Iris pigment epithelial cell (primary cell): ENCODE measurements around the gene GIPR.
A peak's percentile ranks its signal among the peaks of the same experiment; 100 is the strongest.

Source experiments
- DNase-seq: peaks from one replicate; pipeline ENCODE4 v3.0.0-alpha.2; 2011; ENCODE audit warnings: low read depth

The GIPR gene

DNA sequence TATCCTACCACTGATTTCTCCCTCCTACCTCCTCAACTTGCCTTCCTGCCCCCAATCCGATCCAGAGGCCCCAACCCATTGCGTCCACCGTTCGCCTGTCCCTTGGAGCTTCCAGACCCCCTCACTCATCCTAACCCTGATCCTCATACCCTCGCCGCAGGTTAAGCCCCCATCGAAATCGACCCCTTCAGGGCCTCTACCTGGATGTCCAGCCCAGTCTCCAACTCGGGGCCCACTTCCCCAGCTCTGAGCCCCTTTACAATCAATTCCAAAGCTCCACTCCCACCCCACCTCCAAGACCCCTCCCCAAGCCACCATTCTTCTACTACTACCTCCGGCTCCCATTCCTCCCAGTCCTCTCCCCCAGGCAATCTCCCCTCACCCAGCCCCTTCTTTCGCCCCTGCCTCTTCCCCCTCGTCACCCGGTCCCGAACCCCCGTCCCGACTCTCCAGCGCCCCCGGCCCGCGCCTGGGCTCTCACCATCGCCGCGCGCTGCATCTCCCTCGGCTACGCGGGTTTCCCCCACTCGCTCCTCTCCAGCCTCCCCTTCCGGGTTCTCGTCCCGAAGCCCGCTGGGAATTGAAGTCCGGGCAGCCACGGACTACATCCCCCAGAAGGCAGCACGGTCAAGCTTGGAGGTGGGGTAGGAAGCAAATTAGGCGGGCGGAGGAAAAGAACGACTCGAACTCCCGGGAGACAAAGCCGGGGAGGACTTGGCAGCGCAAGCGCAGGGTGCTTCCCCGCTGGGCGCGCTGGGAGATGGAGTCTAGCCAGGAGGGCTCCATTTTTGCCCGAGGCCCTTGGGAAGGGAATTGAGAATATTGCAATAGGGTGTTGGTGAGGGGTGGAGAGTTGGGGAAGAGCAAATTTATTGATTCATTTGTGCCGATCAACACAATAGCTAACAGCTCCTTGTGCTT, 62.6 kb downstream of the GIPR start, which contains the start of gene FBXO46:
Gene FBXO46 (minus strand): TSS at position 529 of the 921 bp plus-strand sequence. CDS start 17,401 bp downstream, outside the sequence.
- DNase-seq, result peak; percentile 99
